Parietal lobe (tissue), 2 donors: Measurements from ENCODE around the gene LILRB4. TPM values are rescaled to one million over a fixed set of nuclear protein-coding genes. Genes with fewer than 3 reads are reported as not detected.

Experiments
- small RNA-seq: library from RNA; depleted of rRNA; stranded (forward); fragments of <200 nt; gene quantifications from one replicate; pipeline ENCODE3, GENCODE V24; 2014; ENCODE audit warnings: low replicate concordance
- total RNA-seq: library from RNA; depleted of rRNA; stranded (reverse); fragments of >200 nt; gene quantifications from one replicate; pipeline ENCODE4 v1.2.3, GENCODE V29; 2014

Gene LILRB4
- 0.94 TPM for total RNA-seq

DNA sequence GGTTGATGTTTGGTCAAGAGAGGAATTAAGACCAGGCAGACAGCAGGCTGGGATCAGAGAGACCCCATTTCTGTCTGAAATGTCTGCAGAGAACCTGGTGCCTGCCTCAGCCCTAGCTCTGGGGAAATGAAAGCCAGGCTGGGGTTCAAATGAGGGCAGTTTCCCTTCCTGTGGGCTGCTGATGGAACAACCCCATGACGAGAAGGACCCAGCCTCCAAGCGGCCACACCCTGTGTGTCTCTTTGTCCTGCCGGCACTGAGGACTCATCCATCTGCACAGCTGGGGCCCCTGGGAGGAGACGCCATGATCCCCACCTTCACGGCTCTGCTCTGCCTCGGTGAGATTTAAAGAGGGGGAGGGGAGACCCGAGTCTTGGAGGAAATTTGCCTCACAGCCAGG lies at the start of gene LILRB4:
LILRB4 (plus strand) TSS at position 256 of the 400 bp plus-strand sequence; CDS start at position 305, 49 bp downstream.

DNA sequence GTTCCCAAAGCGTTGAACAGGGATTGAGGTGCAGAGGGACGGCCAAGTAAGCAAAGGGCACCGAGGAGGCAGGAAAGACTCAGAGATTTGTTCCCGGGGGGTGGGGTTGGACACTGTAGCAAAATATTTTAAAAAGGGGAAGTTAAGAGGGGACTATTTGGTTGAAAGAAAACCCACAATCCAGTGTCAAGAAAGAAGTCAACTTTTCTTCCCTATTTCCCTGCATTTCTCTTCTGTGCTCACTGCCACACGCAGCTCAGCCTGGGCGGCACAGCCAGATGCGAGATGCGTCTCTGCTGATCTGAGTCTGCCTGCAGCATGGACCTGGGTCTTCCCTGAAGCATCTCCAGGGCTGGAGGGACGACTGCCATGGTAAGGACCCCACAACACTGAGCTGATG lies 32.5 kb upstream of the LILRB4 start, which contains the start of gene LILRB1:
LILRB1 (plus strand) TSS at position 223 of the 400 bp plus-strand sequence. CDS start 590 bp downstream, outside the sequence.

Small RNA genes within 50 kb of the gene (small RNA-seq; reads per million reads assigned to genes)
- not detected for gene AC245036.3
- not detected for gene AC245128.2
- not detected for gene MIR8061

Other genes starting within 250 kb of the LILRB4 start
- gene TTYH1, start 247.5 kb upstream of the LILRB4 start, total RNA-seq: 64.5 TPM
- gene LENG8, start 213.8 kb upstream of the LILRB4 start, total RNA-seq: 89.5 TPM
- 3.4 TPM for gene LENG9, start 199.2 kb upstream of the LILRB4 start, total RNA-seq
- gene CDC42EP5, start 189.7 kb upstream of the LILRB4 start, total RNA-seq: not detected
- gene LAIR2, start 160.2 kb upstream of the LILRB4 start, total RNA-seq: not detected
- gene LILRA2, start 89.2 kb upstream of the LILRB4 start, total RNA-seq: 0.31 TPM
- not detected for gene LILRA1, start 69.4 kb upstream of the LILRB4 start, total RNA-seq
- gene LILRB1, start 32.5 kb upstream of the LILRB4 start, total RNA-seq: not detected
- gene KIR3DL3, start 61.5 kb downstream of the LILRB4 start, total RNA-seq: not detected
- gene KIR2DL3, start 75.5 kb downstream of the LILRB4 start, total RNA-seq: not detected
- gene KIR2DL1, start 106.8 kb downstream of the LILRB4 start, total RNA-seq: not detected
- gene KIR2DL4, start 140.6 kb downstream of the LILRB4 start, total RNA-seq: not detected
- gene KIR3DL1, start 153.5 kb downstream of the LILRB4 start, total RNA-seq: not detected
- gene KIR2DS4, start 169.7 kb downstream of the LILRB4 start, total RNA-seq: not detected
- not detected for gene KIR3DL2, start 187.5 kb downstream of the LILRB4 start, total RNA-seq
- gene FCAR, start 211.2 kb downstream of the LILRB4 start, total RNA-seq: not detected
- gene NCR1, start 243.2 kb downstream of the LILRB4 start, total RNA-seq: not detected